ENCODE measurements around the gene CFL1. TPM values are rescaled to one million over a fixed set of nuclear protein-coding genes. Genes with fewer than 3 reads are reported as not detected.

The CFL1 gene
- total and polyA plus RNA-seq, 12 donors = 159 to 962 (median 320) TPM

GRCh38 chr11:65859812-65860277 lies 1.9 kb upstream of the CFL1 start:
- DNase-seq (no peak), ATAC-seq (peak in 2 of 8 donors; percentile 0)
- Histone ChIP-seq H3K36me3 (peaks cover 6 to 53% (median 35%) of the 10 kb centered on the region in 9 donors), H3K9me3 (no peaks in the 10 kb centered on the region), H3K27ac (peak overlapping the region; percentile 90 to 100 (median 98)), H3K4me1 (peaks cover 12 to 58% (median 49%) of the 10 kb centered on the region in 9 donors), H3K27me3 (no peaks in the 10 kb centered on the region), H3K4me3 (peak overlapping the region; percentile 5 to 100 (median 99))
- intact Hi-C loops (cut with DNase I) = loop anchor here in 4 of 10 donors (1.0 to 2.0 kb wide), 3 partner anchors 13 to 29 kb away; partner anchors contain the start of gene FIBP (in 4 of the 4)
- TF ChIP-seq CTCF (IDR thresholded peaks at IDR 0.05) = no peak
- WGBS, 2 donors = 0 to 1% methylated on average over 16 of the region's 16 CpGs

- intact Hi-C loops (cut with DNase I) = loop anchor here in 3 of 10 donors (1.0 to 2.0 kb wide), 2 partner anchors 29 to 30 kb away; partner anchors contain the start of gene FIBP (in 3 of the 3)
- peak in 4 of 9 donors; percentile 17 to 36 (median 22) for TF ChIP-seq CTCF (IDR thresholded peaks at IDR 0.05)
- DNase-seq (peak; percentile 99), ATAC-seq (peak; percentile 73 to 89 (median 84))
- Histone ChIP-seq H3K9me3 (no peaks in the 10 kb centered on the region), H3K27ac (peak overlapping the region; percentile 90 to 100 (median 98)), H3K4me1 (peaks cover 12 to 62% (median 51%) of the 10 kb centered on the region in 9 donors), H3K4me3 (peak overlapping the region; percentile 37 to 100 (median 99)), H3K36me3 (peaks cover 6 to 53% (median 35%) of the 10 kb centered on the region in 9 donors), H3K27me3 (no peaks in the 10 kb centered on the region)
- 0 to 1% methylated on average over 45 to 46 of the region's 46 CpGs for WGBS, 2 donors
Observed at GRCh38 chr11:65859095-65859811, 1.3 kb upstream of the CFL1 start.

- WGBS, 2 donors = 0% methylated on average over 10 of the region's 10 CpGs
- Histone ChIP-seq H3K27ac (peak overlapping the region; percentile 90 to 100 (median 98)), H3K4me1 (peaks cover 12 to 66% (median 51%) of the 10 kb centered on the region in 9 donors), H3K27me3 (no peaks in the 10 kb centered on the region), H3K36me3 (peaks cover 6 to 53% (median 35%) of the 10 kb centered on the region in 9 donors), H3K4me3 (peak overlapping the region; percentile 37 to 100 (median 99)), H3K9me3 (no peaks in the 10 kb centered on the region)
- ATAC-seq (no peak), DNase-seq (no peak)
- TF ChIP-seq CTCF (IDR thresholded peaks at IDR 0.05) = no peak
- intact Hi-C loops (cut with DNase I) = loop anchor here in 4 of 10 donors (1.0 to 2.0 kb wide), 3 partner anchors 30 to 31 kb away; partner anchors contain the start of gene FIBP (in 3 of the 4)
Observed at GRCh38 chr11:65858681-65859087, 704 bp upstream of the CFL1 start.

GRCh38 chr11:65857500-65857852 lies 504 bp downstream of the CFL1 start:
- WGBS, 2 donors = 0 to 1% methylated on average over 47 to 48 of the region's 49 CpGs
- Histone ChIP-seq H3K4me3 (peak overlapping the region; percentile 74 to 100 (median 99)), H3K27me3 (no peaks in the 10 kb centered on the region), H3K9me3 (no peaks in the 10 kb centered on the region), H3K4me1 (peaks cover 12 to 60% (median 48%) of the 10 kb centered on the region in 9 donors), H3K36me3 (peaks cover 9 to 53% (median 37%) of the 10 kb centered on the region in 9 donors), H3K27ac (peak overlapping the region; percentile 90 to 100 (median 98))
- intact Hi-C loops (cut with DNase I) = no loop called here
- DNase-seq (peak; percentile 45 to 63), ATAC-seq (no peak)
- no peak for TF ChIP-seq CTCF (IDR thresholded peaks at IDR 0.05)
